Measurements from ENCODE around the gene ERC2.

ERC2 gene

GRCh38 chr3:56192001-56192400 is 276.3 kb downstream of the ERC2 start:
- TF ChIP-seq RAD21 (IDR thresholded peaks at IDR 0.05; ENCODE audit: low read depth) = no peak
- TF ChIP-seq ZBTB7A (IDR thresholded peaks at IDR 0.05; ENCODE audit: low read depth) = no peak
- no peak for TF ChIP-seq FOXM1 (IDR thresholded peaks at IDR 0.05; ENCODE audit: borderline replicate concordance, low read depth)
- no peak for TF ChIP-seq YY1 (IDR thresholded peaks at IDR 0.05; ENCODE audit: low read depth)
- TF ChIP-seq CREB1 (IDR thresholded peaks at IDR 0.05; ENCODE audit: low read depth) = no peak
- TF ChIP-seq MAX (IDR thresholded peaks at IDR 0.05) = no peak
- no peak for TF ChIP-seq EP300 (IDR thresholded peaks at IDR 0.05; ENCODE audit: borderline replicate concordance)
- TF ChIP-seq TAF1 (IDR thresholded peaks at IDR 0.05; ENCODE audit: low read depth) = no peak
- no peak for TF ChIP-seq EGR1 (IDR thresholded peaks at IDR 0.05)
- TF ChIP-seq REST (IDR thresholded peaks at IDR 0.05; ENCODE audit: low read depth) = no peak
- no peak for TF ChIP-seq TEAD4 (IDR thresholded peaks at IDR 0.05)
- TF ChIP-seq CEBPB (IDR thresholded peaks at IDR 0.05) = no peak
- TF ChIP-seq USF1 (IDR thresholded peaks at IDR 0.05) = no peak
- no peak for TF ChIP-seq TCF12 (IDR thresholded peaks at IDR 0.05; ENCODE audit: low read depth)

GRCh38 chr3:56190771-56191305 is 277.4 kb downstream of the ERC2 start:
- TF ChIP-seq NFIC (IDR thresholded peaks at IDR 0.05) (no peak), EGR1 (IDR thresholded peaks at IDR 0.05) (no peak), USF1 (IDR thresholded peaks at IDR 0.05) (no peak), FOXM1 (IDR thresholded peaks at IDR 0.05; ENCODE audit: borderline replicate concordance, low read depth) (no peak), REST (IDR thresholded peaks at IDR 0.05; ENCODE audit: low read depth) (no peak), MAX (IDR thresholded peaks at IDR 0.05) (no peak), TAF1 (IDR thresholded peaks at IDR 0.05; ENCODE audit: low read depth) (no peak), CREB1 (IDR thresholded peaks at IDR 0.05; ENCODE audit: low read depth) (no peak), TEAD4 (IDR thresholded peaks at IDR 0.05) (no peak)

GRCh38 chr3:56190130-56190529 is 278.1 kb downstream of the ERC2 start:
- no peak for TF ChIP-seq RAD21 (IDR thresholded peaks at IDR 0.05; ENCODE audit: low read depth)
- TF ChIP-seq MAX (IDR thresholded peaks at IDR 0.05) = no peak
- TF ChIP-seq TCF12 (IDR thresholded peaks at IDR 0.05; ENCODE audit: low read depth) = no peak
- no peak for TF ChIP-seq CEBPB (IDR thresholded peaks at IDR 0.05)
- no peak for TF ChIP-seq USF1 (IDR thresholded peaks at IDR 0.05)
- no peak for TF ChIP-seq NFIC (IDR thresholded peaks at IDR 0.05)
- TF ChIP-seq EGR1 (IDR thresholded peaks at IDR 0.05) = no peak
- TF ChIP-seq YY1 (IDR thresholded peaks at IDR 0.05; ENCODE audit: low read depth) = no peak
- TF ChIP-seq EP300 (IDR thresholded peaks at IDR 0.05; ENCODE audit: borderline replicate concordance) = no peak
- no peak for TF ChIP-seq TEAD4 (IDR thresholded peaks at IDR 0.05)
- no peak for TF ChIP-seq FOXM1 (IDR thresholded peaks at IDR 0.05; ENCODE audit: borderline replicate concordance, low read depth)

GRCh38 chr3:56189536-56189935 is 278.7 kb downstream of the ERC2 start:
- TF ChIP-seq RAD21 (IDR thresholded peaks at IDR 0.05; ENCODE audit: low read depth) = no peak
- TF ChIP-seq TAF1 (IDR thresholded peaks at IDR 0.05; ENCODE audit: low read depth) = no peak
- no peak for TF ChIP-seq MAX (IDR thresholded peaks at IDR 0.05)
- TF ChIP-seq EGR1 (IDR thresholded peaks at IDR 0.05) = no peak
- no peak for TF ChIP-seq EP300 (IDR thresholded peaks at IDR 0.05; ENCODE audit: borderline replicate concordance)
- TF ChIP-seq TEAD4 (IDR thresholded peaks at IDR 0.05) = no peak
- TF ChIP-seq FOXM1 (IDR thresholded peaks at IDR 0.05; ENCODE audit: borderline replicate concordance, low read depth) = no peak
- no peak for TF ChIP-seq TCF12 (IDR thresholded peaks at IDR 0.05; ENCODE audit: low read depth)
- TF ChIP-seq NFIC (IDR thresholded peaks at IDR 0.05) = no peak
- TF ChIP-seq YY1 (IDR thresholded peaks at IDR 0.05; ENCODE audit: low read depth) = no peak
- TF ChIP-seq USF1 (IDR thresholded peaks at IDR 0.05) = no peak
- TF ChIP-seq CREB1 (IDR thresholded peaks at IDR 0.05; ENCODE audit: low read depth) = no peak
- TF ChIP-seq ZBTB7A (IDR thresholded peaks at IDR 0.05; ENCODE audit: low read depth) = no peak
- TF ChIP-seq REST (IDR thresholded peaks at IDR 0.05; ENCODE audit: low read depth) = no peak
- TF ChIP-seq CEBPB (IDR thresholded peaks at IDR 0.05) = no peak

Data from Ishikawa (cell line).